GOT3 (cell line): ENCODE results near the gene IFT20.
"Not testable (repeated sequence)": the region's sequence is repeated elsewhere in the genome, so short reads cannot be mapped to it uniquely, and the experiment has no call there.

Source experiments
- DNase-seq: peaks from one replicate; lab custom pipeline; 2025; ENCODE audit warnings: mixed read lengths; lab: John Stamatoyannopoulos, UW

The IFT20 gene

GRCh38 chr17:28364665-28365363 lies 29.5 kb upstream of the IFT20 start, which contains the start of gene SEBOX:
Gene SEBOX (minus strand): TSS chr17:28365199. CDS start chr17:28365151, 48 bp downstream.
- no peak for DNase-seq

GRCh38 chr17:28363776-28364650 lies 28.7 kb upstream of the IFT20 start:
- no peak for DNase-seq

GRCh38 chr17:28363186-28363585 lies 27.9 kb upstream of the IFT20 start:
- no peak for DNase-seq

GRCh38 chr17:28357901-28358197 lies 22.6 kb upstream of the IFT20 start:
- DNase-seq: no peak

GRCh38 chr17:28357061-28357900 lies 22.0 kb upstream of the IFT20 start, which contains the start of gene POLDIP2:
Gene POLDIP2 (minus strand): TSS chr17:28357527. CDS start chr17:28357448, 79 bp downstream.
- DNase-seq: peak; percentile 89

GRCh38 chr17:28350271-28350670 lies 15.0 kb upstream of the IFT20 start:
- DNase-seq: no peak

GRCh38 chr17:28348979-28349378 lies 13.7 kb upstream of the IFT20 start:
- no peak for DNase-seq

GRCh38 chr17:28347261-28347891 lies 12.1 kb upstream of the IFT20 start:
- no peak for DNase-seq

GRCh38 chr17:28346746-28347246 lies 11.5 kb upstream of the IFT20 start:
- DNase-seq: no peak

GRCh38 chr17:28346199-28346580 lies 10.9 kb upstream of the IFT20 start:
- no peak for DNase-seq

GRCh38 chr17:28345419-28346198 lies 10.3 kb upstream of the IFT20 start:
- DNase-seq: no peak

GRCh38 chr17:28344435-28344901 lies 9.2 kb upstream of the IFT20 start:
- DNase-seq: no peak

GRCh38 chr17:28344011-28344410 lies 8.7 kb upstream of the IFT20 start:
- no peak for DNase-seq

GRCh38 chr17:28343491-28343932 lies 8.2 kb upstream of the IFT20 start:
- no peak for DNase-seq

GRCh38 chr17:28342313-28342712 lies 7.0 kb upstream of the IFT20 start:
- DNase-seq: no peak

GRCh38 chr17:28341516-28341915 lies 6.2 kb upstream of the IFT20 start:
- DNase-seq: no peak

- no peak for DNase-seq
Measured at GRCh38 chr17:28340374-28340773, 5.1 kb upstream of the IFT20 start.

- no peak for DNase-seq
Measured at GRCh38 chr17:28339431-28339830, 4.2 kb upstream of the IFT20 start.

GRCh38 chr17:28338769-28339212 lies 3.5 kb upstream of the IFT20 start:
- DNase-seq: not testable (repeated sequence)

- DNase-seq: no peak
Measured at GRCh38 chr17:28338056-28338768, 2.9 kb upstream of the IFT20 start.
